ENCODE measurements around the gene SPRY1.

DNA sequence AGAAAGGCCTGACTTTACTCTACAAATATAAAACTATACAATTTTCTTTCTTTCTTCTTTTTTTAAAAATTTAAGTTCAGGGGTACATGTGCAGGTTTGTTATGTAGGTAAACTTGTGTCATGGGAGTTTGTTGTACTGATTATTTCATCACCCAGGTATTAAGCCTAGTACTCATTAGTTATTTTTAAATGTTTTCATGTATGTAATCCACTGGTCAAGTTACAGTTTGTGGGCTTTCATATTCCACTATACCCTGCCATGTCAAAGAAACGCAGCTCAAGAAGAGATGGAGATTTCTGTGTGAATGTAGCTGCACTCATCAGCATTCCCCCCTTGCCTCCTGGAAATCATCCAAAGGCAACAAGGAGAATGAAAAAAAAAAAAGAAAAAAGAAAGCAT is 31.2 kb upstream of the SPRY1 start:
- TF ChIP-seq EZH2 (IDR thresholded peaks at IDR 0.05; ENCODE audit: insufficient read depth, poor library complexity, severe bottlenecking) (no peak), EZH2phosphoT487 (IDR thresholded peaks at IDR 0.05; ENCODE audit: insufficient read depth, low read depth) (no peak)

Data from GM23248 (cell line).